Measurements from ENCODE around the gene ZKSCAN1.

- TF ChIP-seq CTCF (IDR thresholded peaks at IDR 0.05): no peak
- no peak for TF ChIP-seq POLR2A (IDR thresholded peaks at IDR 0.05)
Measured at GRCh38 chr7:100077205-100077604, 61.8 kb downstream of the ZKSCAN1 start.

Data from Peyer's patch (tissue), 4 donors.